HepG2 (cell line): ENCODE results near the gene MAN2A2. TPM values are rescaled to one million over a fixed set of nuclear protein-coding genes. Genes with fewer than 3 reads are reported as not detected.

Experiments
- BCL6 ChIP-seq: IDR thresholded peaks from 2 replicates; pipeline ENCODE4 v1.6.1; 2016; ENCODE audit warnings: missing genetic modification reagents, missing compliant biosample characterization
- RXRB ChIP-seq: IDR thresholded peaks from 2 replicates; pipeline ENCODE4 v1.6.1; 2016; ENCODE audit warnings: borderline replicate concordance, missing genetic modification reagents, missing compliant biosample characterization
- SMAD9 ChIP-seq: sonication (generic); formaldehyde crosslinking; IDR thresholded peaks from 2 replicates; pipeline ENCODE4 v1.5.1; 2020; ENCODE audit warnings: mild to moderate bottlenecking, missing genetic modification reagents
- YY1 ChIP-seq: IDR thresholded peaks from 2 replicates; pipeline ENCODE4 v1.6.1; 2011; ENCODE audit warnings: low read length, low read depth, moderate library complexity, mild to moderate bottlenecking; ENCODE audit not compliant: insufficient read depth, insufficient replicate concordance
- ZBTB37 ChIP-seq: sonication (generic); formaldehyde crosslinking; IDR thresholded peaks from 2 replicates; pipeline ENCODE4 v1.4.0; 2020; ENCODE audit warnings: mild to moderate bottlenecking, missing genetic modification reagents
- ZNF142 ChIP-seq: sonication (generic); formaldehyde crosslinking; IDR thresholded peaks from 2 replicates; pipeline ENCODE4 v1.4.0; 2020; ENCODE audit warnings: missing genetic modification reagents
- ZNF256 ChIP-seq: sonication (generic); formaldehyde crosslinking; conservative IDR thresholded peaks from 2 replicates; pipeline ENCODE4 v1.4.0; 2020; ENCODE audit warnings: missing genetic modification reagents
- ZNF792 ChIP-seq: IDR thresholded peaks from 2 replicates; pipeline ENCODE4 v1.6.1; 2016
- polyA plus RNA-seq, 8 experiments: library from polyadenylated mRNA; depleted of rRNA in 3 of 8; stranded (reverse) in 7 of 8; unstranded in 1 of 8; fragments of >200 nt; fragmentation: Illumina TruSeq in 4 of 8; extraction: Trizol in 4 of 8; gene quantifications; 2 replicates each; pipeline versions ENCODE4 v1.2.1 to v1.2.3, GENCODE V29; 2011 to 2016; ENCODE audit warnings: low read depth in 4 of 8, missing spikeins in 1 of 8, mixed read lengths in 1 of 8; ENCODE audit not compliant: insufficient read depth in 1 of 8
- total RNA-seq, 5 experiments: library from RNA; depleted of rRNA; stranded (reverse); fragments of >200 nt; fragmentation: Illumina TruSeq; extraction: Trizol; gene quantifications; 2 replicates each; pipeline ENCODE4 v1.2.3, GENCODE V29; 2016; ENCODE audit warnings: low read depth in 1 of 5

MAN2A2 gene
- total and polyA plus RNA-seq, 2 of the 13 experiments (the other 11 are each of a cell fraction or from before 2014, with no cell fraction given): 17.5 to 51.5 TPM

GRCh38 chr15:90901175-90902039 is 1.7 kb upstream of the MAN2A2 start (continued):
- no peak for TF ChIP-seq ZNF792 (CRISPR knock-in tag)
- TF ChIP-seq BCL6 (CRISPR knock-in tag): no peak
- no peak for TF ChIP-seq ZNF256 (CRISPR knock-in tag)
- no peak for TF ChIP-seq SMAD9 (CRISPR knock-in tag)
- TF ChIP-seq RXRB (CRISPR knock-in tag): no peak
- no peak for TF ChIP-seq ZNF142
- TF ChIP-seq ZBTB37 (CRISPR knock-in tag): no peak
- TF ChIP-seq YY1: no peak
